ENCODE results near the gene C8G.

The C8G gene

GRCh38 chr9:136954270-136955083 lies 9.4 kb downstream of the C8G start:
- DNase-seq (ENCODE audit: low read depth): no peak
- no peak overlapping the region for H3K4me3 ChIP-seq (ENCODE audit: low read depth, low read length)
- TF ChIP-seq CTCF (IDR thresholded peaks at IDR 0.05; ENCODE audit: low read depth, low read length, missing control alignments): no peak

- no peak for TF ChIP-seq CTCF (IDR thresholded peaks at IDR 0.05; ENCODE audit: low read depth, low read length, missing control alignments)
- no peak overlapping the region for H3K4me3 ChIP-seq (ENCODE audit: low read depth, low read length)
- DNase-seq (ENCODE audit: low read depth): no peak
These were observed 10.3 kb downstream of the C8G start for GRCh38 chr9:136955202-136955942.

GRCh38 chr9:136955943-136956335 lies 10.9 kb downstream of the C8G start:
- no peak for TF ChIP-seq CTCF (IDR thresholded peaks at IDR 0.05; ENCODE audit: low read depth, low read length, missing control alignments)
- no peak for DNase-seq (ENCODE audit: low read depth)

GRCh38 chr9:136956604-136957003 lies 11.6 kb downstream of the C8G start:
- DNase-seq (ENCODE audit: low read depth): no peak
- TF ChIP-seq CTCF (IDR thresholded peaks at IDR 0.05; ENCODE audit: low read depth, low read length, missing control alignments): no peak
- H3K4me3 ChIP-seq (ENCODE audit: low read depth, low read length): no peak overlapping the region

More at GRCh38 chr9:136955943-136956335, 10.9 kb downstream of the C8G start:
- H3K4me3 ChIP-seq (ENCODE audit: low read depth, low read length): no peak overlapping the region

GRCh38 chr9:136957461-136957860 lies 12.4 kb downstream of the C8G start:
- H3K4me3 ChIP-seq (ENCODE audit: low read depth, low read length): no peak overlapping the region
- TF ChIP-seq CTCF (IDR thresholded peaks at IDR 0.05; ENCODE audit: low read depth, low read length, missing control alignments): no peak
- DNase-seq (ENCODE audit: low read depth): no peak

GRCh38 chr9:136957901-136958300 lies 12.9 kb downstream of the C8G start:
- TF ChIP-seq CTCF (IDR thresholded peaks at IDR 0.05; ENCODE audit: low read depth, low read length, missing control alignments): no peak
- no peak overlapping the region for H3K4me3 ChIP-seq (ENCODE audit: low read depth, low read length)

More at GRCh38 chr9:136957901-136958300, 12.9 kb downstream of the C8G start:
- no peak for DNase-seq (ENCODE audit: low read depth)
